HG03103 (cell line): ENCODE results near the gene RHBDD3.

Experiments
- ATAC-seq: cut with Tn5 transposase; IDR thresholded peaks from one replicate; pipeline ENCODE4 v1.9.1; 2021; ENCODE audit warnings: low read depth; ENCODE audit not compliant: unreplicated experiment

RHBDD3 gene

DNA sequence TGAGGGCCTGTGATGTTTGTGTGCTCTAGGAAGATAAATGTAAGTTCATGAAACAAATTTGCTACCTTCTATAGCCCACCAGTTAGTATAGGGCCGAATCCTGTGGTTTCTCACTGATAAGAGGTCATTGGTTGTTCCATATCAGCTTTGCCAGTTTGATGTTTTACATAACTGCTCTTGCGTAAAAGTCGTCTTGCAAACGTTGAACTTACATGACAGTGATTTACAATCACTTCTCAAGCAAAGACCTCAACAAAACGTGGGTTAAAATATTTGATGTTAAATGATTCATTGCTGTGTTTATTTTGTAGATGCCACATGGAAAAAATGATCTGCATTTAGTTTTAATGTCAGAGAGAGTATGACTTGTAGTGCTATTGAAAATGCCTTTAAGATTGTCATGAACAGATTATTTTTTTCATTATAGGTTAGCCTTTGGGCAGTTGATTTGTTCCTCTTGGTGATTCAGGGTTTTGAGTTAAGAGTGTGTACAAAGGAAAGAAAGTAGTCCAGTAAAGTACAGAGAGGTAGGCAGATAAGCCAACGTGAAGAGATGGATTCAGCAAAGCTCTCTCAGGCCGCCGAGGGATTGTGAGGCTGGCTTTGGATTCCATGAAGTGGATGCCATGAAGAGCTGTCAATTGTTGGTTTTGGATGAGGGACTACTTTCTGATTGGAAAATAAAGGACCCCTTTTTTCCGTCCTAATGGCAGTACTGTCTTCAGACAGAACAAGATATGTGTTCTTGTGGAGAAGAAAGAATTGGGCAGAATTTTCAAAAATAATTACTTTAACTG, 2.9 kb upstream of the RHBDD3 start:
- ATAC-seq: no peak

DNA sequence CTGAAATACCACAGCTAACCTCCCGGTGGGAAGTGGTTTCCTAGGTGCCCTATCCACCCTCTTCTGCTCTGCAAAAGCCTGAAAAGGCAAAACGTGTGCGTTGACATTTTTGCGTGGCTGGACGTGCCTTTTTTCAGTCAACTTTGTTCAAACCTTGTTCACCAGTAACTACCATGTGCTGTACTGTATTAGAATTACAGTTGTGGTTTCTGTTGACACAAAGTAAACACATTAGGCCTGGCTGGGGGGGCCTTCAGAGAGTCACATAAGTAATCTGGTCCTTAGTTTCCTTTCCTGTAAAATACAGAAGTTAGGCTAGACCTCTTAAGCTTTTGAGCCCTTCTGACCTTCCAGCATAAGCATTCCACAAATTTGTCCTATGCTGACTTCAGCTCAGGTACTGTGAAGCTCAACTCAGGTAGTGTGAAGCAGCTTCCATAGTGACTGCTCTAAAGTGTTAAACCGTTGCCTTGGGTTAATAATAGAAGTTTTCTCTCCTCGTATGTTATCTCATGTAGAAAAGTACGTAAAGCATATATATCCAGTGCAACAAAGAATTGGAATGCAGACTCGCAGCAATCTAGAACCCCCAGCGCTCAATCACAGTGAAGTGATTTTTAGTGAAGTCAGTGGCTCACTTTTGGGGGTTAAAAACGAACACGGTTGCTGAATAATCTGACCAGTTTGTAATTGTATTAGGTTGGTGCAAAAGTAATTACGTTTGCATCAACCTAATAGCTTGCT, 2.1 kb upstream of the RHBDD3 start:
- no peak for ATAC-seq

DNA sequence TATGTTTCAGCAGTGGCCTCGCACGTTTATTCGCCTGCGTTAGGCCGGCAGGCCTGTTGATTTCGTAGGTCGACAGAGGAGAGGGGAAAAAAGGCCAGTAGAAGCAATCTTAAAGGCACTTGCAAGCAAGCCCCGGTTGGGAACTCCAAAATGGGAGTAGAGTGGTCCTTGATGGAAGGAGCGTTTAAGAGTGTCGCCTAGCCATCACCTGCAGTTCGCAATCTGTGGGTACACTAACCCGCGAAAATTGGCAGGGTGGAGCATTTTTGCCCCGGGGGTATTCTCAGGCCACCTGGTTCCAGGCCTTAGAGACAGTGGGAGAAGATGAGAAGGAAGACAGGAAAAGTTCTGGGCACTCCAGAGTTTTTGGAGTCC, 1.4 kb upstream of the RHBDD3 start:
- ATAC-seq: no peak

DNA sequence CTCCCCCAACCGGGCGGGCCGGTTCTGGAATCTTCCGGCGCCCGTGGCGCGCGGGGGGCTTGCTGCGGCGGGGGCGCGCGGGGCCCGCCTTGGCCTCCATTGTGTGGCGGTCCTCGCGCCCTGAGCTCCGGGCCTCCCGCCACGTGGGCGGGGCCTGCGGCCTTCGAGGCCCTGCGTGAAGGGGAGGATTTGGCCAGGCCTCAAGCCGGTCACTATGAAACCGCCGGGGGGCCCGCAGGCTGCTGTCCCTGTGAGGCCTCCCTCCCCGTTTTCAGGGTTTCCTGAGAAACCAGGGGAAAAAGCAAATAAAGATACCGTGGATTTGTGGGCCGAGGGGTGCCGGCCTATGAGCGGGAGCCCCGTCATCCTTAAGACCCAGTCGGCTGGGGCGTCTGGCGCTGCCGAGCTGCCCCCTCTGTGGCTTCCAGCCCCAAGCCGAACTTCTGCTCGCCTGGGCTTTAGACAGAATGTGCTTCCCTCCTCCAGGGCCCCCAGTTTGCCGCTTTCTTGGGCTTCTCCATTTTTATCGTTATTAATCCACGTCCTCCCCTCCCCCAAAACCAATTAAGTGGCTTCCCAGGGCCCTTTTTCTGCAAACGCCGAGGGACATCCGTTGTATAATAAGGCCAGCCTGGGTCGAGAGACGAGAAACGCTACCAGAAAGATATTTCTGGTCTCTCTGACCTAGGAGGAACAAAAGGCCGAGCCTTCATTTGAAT, 889 bp upstream of the RHBDD3 start:
- ATAC-seq: no peak

DNA sequence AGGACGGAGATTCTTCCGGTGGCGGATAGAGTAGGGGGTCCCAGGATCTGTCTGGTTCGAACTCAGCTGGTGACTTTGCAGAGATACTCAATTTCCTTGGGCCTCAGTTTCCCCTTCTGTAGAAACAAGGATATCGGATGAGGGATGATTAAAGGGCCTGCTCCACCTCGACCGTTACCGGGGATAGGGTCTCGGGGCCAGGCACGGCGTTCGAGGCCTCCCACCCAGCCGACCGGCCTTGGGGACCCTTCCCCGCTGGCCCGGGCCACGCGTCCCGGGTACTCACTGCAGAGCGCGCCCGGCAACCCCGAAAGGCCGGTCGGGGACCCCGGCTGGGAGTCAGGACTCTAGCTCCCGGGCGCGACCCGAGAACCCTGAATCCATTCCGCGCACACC, 321 bp downstream of the RHBDD3 start:
- ATAC-seq: no peak

DNA sequence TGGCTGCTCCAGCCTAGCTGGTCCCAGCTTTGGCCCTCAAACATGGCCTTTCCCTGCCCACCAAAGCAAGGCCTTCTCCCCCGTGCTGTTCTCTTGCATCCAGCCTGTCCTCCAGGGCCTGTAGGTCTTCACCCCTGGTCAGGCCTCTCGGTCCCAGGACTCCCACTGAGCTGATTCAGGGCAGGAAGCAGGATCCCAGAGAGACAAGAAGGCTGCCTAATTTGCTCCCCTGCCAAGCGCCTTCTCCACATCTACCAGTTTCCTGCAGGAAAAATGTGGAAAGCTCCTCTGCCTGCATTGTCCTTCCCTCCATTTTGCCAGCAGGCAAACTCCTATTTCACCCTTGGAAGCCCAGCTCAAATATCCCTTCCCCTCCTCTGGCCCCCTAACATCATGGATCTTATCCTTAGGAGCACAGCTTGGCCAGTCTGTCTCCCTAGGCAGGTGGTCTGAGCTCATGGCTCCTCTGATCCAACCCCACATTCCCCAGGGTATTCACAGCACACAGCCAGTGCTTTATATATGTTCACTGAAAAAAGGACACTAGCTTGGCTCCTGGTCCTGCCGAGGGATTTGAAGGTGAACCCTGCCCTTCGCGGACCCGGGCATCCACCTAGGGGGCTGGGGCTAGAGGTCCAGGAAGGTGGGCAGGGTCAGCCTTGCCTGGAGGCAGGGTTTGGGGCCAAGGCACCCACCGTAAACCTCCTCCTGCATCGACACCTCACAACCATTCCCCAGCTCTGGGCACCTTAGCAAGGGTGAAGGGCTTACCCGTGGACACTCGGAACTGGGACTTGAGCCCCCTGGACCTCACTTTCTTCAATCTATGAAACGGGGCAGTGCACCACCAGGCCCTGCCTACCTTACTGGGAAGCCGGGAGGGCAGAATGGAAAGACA, 968 bp downstream of the RHBDD3 start:
- no peak for ATAC-seq

DNA sequence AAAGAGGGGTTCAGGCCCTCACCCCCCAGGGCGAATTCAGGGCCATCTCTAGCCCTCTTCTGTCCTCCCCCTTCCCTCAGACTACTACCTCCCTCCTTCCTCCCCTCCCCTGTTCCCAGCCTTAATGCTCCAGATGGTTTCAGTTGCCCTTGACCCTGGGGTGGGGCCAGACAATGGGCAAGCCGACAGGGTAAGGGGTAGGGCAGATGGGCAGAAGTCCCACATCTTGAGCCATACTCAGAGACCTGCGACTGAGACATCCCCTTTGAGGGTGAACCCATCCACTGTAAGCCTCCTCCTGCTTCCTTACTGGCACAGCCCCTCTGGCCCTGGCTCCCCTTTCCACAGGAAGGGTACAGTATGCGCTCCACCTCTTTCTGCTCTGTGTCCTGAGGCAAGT, 1.9 kb downstream of the RHBDD3 start:
- no peak for ATAC-seq

DNA sequence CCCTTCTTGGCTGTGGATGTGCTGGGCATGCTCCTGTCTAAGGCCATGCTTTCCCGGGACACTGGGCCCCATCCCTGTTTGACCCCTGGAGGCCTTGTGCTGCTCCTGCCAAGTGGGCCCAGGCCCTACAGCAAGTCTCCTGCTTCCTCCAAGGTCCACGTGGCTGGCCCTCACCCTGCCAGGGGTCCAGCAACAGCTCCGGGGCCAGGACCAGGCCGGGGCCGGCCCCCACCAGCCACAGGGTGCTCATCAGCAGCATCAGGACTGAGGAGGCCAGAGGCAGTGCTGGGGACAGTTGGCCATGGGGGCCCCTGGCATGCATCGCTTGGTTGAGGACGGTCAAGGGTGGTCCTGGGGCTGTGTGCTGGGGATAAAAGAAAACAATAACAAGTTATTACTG, 2.5 kb downstream of the RHBDD3 start:
- ATAC-seq: no peak

DNA sequence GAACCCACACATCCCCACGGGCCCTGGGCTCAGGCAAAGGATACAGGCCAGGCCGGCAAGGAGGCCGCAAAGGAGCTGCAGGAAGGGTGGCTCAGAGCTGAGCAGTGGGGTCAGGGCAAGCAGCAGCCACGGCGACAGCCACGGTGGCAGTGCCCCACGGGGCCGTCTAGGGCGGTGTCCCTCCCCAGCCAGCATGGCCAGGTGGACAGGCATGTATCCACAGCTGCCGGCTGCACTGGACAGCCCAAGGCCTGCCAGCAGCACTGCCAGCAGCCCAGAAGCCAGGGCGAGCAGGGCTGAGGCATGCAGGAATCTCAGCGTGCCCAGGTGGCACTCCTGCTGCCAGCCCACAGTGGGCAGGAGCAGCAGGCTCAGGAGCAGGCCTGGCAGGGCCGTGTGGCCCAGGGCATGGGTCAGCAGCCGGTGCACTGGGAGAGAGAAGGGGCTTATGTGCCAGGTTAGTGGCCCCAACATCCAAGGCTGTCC, 3.9 kb downstream of the RHBDD3 start:
- no peak for ATAC-seq

DNA sequence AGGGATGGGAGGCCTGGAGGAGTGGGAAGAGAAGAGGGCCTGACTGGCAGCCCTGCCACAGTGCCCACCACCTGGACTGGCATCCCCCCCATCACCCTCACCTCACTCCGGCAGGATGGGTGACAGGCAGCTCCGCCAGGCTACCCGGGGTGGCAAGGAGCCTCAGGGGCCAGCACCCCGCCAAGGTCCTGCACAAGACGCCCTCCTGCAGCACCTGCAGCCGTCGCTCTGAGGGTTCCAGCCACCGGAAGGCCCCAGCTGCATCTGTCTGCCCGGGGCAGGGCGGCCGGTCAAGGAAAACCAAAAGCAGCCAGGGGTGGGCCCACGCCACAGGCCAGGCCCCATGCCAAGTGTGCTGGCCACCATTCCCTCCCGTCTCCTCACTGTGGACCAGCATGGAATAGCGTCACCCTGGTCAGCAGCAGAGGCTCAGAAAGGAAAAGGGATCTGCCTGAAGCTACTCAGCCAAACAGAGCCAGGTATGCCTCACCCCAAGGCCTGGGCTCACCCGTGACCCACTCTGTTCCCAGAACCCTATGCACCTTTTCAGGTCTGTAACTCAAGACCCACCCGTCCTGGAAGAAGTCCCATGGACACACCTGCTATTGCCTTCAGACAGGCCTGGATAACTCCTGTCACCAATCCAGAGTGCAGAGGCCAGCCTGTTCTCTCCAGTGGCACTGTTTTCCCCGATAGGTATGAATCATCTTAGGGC, 7.0 kb downstream of the RHBDD3 start:
- no peak for ATAC-seq

DNA sequence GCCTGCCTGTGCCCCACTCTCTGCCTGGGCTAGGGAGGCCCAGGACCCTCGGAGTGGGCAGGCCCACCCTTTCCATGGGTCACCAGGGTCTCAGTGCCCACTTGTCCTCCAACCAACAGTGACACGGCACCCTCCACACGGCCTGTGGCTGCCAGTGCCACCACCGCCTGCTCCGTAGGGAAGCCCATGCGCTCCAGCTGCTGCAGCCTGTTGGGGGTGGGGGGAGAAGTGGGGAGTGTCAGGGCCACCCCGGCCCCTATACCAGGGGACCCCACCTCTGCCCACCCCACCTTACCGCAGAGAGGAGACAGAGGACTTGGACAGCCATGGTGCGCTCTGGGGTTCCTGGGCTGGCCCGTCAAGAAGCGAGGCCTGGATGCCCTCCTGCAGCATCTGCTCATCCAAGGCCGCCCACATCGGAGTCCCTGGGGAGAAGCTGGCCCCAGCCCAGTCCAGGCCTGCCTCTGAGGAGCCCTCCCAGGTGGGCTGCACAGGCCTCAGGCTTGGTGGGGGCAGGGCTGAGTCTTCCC, 7.7 kb downstream of the RHBDD3 start:
- ATAC-seq: no peak

DNA sequence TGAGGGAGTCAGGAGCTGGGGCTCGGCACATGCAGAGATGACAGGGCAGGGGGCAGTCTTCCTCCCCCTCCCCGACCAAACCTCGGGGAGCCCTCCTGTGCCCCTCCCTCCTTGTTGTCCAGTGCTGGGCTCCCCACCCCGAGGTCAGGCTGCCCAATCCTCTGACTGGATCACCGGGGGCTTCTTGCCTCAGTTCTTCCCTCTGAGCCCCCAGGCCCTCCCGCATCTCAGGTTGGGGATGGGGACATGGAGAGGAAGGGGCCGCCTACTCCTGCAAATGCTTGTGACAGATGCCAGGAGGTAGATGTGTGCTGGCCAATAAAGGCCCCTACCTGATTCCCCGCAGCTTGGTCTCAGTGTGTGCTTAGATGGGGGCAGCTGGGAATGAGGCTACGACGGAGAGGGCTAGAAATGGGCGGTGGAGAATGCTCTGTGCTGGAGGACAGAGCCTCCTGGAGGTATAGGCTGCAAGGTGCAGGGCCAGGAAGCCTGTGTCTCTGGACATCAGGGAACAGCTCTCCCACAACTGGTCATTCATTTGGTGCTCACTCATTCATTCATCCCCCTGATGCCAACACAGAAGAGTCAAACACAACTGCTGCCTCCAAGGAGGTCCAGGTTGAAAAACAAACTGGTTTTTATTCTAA, 8.4 kb downstream of the RHBDD3 start:
- no peak for ATAC-seq

DNA sequence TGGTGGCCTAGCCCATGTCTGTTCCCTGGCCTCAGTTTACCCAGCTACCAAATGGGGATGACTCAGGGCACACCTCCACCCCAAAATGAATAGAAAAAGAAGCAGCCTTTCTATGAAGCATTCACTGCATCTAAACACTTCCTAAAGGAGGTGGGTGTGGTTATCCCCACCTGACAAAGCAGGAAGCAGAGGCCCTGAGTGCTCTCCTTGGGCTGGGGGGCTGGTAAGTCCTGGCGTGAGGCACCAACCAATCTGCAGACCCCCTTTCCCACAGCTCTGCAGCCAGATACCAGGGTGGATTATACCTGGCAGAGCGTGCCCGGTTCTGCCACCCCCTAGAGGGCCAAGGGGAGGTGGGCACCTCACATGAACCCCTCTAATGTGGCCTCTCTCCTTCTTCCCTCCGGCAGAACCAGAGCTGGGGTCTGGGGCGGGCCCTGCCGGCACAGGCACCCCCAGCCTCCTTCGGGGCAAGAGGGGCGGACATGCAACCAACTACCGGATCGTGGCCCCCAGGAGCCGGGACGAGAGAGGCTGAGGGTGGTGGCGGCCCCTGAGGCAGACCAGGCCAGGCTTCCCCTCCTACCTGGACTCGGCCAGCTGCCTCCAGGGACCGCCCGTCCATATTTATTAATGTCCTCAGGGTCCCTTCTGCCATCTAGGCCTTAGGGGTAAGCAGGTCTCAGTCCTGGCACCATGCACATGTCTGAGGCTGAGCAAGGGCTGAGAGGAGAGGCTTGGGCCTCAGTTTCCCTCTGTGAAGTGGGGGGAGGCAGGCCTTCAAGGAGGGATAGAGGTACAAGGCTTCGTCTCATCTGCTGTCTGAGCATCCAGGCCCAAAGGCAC, 9.2 kb downstream of the RHBDD3 start:
- no peak for ATAC-seq

DNA sequence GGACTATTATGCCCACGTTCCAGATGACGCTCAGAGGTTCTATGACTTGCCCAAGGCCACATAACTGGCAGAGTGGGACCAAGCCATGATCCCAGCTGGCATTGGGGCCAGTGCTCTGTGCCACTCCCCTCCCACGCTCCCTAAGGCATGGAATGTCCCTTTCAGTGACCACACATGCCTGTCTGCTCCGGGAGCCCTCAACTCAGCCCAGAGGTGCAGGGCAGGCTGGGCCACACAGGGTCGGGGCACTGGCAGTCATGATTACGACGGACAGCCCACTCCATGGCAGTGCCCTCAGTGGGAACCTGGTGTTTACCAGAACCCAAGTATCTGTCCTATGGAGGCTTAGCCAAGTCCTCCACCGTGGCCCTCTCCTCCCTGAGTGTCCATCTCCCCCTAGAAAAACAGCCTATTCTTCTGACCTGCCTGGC, 10.0 kb downstream of the RHBDD3 start:
- ATAC-seq: no peak

DNA sequence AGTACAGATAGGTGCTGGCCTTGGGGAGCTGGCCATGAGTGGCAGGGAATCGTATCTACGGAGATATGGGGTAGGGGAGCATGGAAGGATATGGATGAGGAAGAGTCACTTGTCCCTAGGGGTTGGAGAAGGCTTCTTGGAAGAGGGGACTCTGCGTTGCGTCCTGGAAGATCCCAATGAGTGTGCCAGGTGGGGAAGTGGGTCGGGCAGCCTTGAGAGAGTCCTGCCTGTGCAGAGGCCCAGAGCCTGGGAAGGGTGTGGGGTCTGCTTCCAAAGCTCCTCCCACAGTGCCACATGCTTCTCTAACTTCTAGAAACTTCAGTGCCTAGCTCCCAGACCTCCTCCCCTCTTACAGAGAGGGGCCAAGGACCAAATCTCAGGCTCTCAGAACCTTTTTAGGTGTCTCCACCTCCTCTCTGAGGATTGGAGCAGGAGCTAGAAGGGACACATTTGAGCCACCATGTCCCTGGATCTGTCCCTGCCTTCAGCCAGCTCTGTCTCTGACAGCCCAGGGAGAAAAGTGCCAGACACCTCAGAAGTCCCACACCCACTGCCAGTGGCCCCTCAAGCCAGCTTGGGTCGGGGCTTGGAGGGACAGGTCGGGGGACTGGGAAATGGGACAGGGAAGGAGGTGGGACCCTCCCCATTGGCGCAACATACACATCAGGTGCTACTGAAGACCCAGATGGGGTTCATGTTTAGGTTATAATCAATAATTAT, 11.0 kb downstream of the RHBDD3 start:
- no peak for ATAC-seq

DNA sequence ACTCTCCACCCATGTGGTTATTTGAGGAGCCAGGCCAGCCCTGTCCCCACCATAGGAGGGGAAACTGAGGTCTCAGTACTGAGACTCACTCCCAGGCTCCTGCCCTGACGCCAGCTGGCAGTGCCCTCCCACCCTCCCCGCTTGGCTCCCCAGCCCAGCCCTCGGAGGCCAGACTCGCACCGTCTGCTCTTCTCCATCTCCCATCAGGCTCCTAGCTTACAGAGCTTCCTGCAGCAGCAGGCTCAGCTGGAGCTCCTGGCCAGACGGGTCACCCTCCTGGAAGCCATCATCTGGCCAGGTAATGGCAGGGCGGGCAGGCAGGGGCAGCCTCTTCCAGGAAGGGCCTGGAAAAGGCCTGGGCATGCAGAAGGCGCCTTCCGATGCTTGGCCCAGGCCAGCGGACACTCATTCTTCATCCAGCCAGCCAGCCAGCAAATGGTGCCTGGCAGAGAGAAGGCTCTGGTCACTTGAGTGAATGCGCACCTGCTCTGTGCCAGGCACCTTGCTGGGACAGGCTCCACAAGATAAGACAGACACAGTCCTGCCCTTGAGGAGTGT, 12.6 kb downstream of the RHBDD3 start:
- ATAC-seq: no peak

DNA sequence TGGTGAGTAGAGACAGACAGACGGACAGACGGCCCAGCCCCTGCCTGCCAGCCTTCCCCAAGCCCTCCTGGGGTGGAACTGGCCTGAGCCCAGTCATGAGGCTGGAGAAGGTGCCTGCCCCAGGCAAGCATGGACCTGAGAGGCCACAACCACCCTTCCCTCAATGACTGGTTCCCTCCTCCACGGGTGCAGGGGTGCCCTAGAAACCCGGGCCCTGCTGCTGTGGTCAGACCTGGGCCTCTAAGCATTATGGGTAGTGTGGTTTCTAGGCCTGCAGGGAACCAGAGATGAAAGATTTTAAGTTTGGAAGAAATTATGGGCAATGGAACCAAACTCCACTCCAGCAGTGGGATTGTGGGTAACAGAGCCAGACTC, 13.5 kb downstream of the RHBDD3 start:
- no peak for ATAC-seq
